ENCODE measurements around the gene KCTD13. TPM values are rescaled to one million over a fixed set of nuclear protein-coding genes. Genes with fewer than 3 reads are reported as not detected.

The KCTD13 gene
- total RNA-seq, 1 experiment from 2014 or later, result 32.4 TPM

DNA sequence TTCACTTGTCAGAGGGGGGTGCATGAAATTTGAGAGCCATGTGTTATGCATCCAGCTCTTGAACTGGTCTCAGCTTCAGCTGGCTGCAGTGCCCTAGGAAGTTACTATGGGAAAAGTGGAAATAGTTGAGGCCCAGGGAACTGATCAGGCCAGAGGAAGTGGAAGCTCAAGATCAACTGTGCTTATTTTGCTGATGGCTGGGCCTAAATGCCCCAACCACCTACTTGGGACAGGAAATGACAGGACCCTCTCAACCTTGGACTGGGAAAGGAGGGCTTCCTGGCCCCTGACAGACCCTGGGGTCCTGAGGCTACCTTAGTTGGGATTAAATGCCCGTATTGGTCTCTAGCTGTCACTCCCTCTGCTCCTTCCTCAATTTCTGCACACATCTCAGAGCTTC lies 46.5 kb upstream of the KCTD13 start:
- CTCF ChIA-PET, result interaction anchor here (1.1 kb wide), 1 partner anchor 13 kb away, joined by 3 read pairs; no protein-coding TSS in a partner anchor
- DNase-seq (ENCODE audit: low spot score), result no peak
- no peak overlapping the region for H3K4me3 ChIP-seq (ENCODE audit: low read depth, low read length, poor library complexity, severe bottlenecking)
- H3K4me1 ChIP-seq (ENCODE audit: insufficient read depth, low read length, poor library complexity, severe bottlenecking), result peaks cover 16% of the 10 kb centered on the region
- H3K27me3 ChIP-seq (replicated peaks; ENCODE audit: insufficient read depth, low read depth, low read length, poor library complexity), result no peaks in the 10 kb centered on the region
- H3K27ac ChIP-seq (ENCODE audit: low read depth, low read length, poor library complexity, severe bottlenecking), result no peak overlapping the region
- POLR2A ChIA-PET (ENCODE audit: low non-redundant PET), result interaction anchor here (0.5 kb wide), 1 partner anchor 44 kb away, joined by 3 read pairs; no protein-coding TSS in a partner anchor
- TF ChIP-seq, protein P1, sequence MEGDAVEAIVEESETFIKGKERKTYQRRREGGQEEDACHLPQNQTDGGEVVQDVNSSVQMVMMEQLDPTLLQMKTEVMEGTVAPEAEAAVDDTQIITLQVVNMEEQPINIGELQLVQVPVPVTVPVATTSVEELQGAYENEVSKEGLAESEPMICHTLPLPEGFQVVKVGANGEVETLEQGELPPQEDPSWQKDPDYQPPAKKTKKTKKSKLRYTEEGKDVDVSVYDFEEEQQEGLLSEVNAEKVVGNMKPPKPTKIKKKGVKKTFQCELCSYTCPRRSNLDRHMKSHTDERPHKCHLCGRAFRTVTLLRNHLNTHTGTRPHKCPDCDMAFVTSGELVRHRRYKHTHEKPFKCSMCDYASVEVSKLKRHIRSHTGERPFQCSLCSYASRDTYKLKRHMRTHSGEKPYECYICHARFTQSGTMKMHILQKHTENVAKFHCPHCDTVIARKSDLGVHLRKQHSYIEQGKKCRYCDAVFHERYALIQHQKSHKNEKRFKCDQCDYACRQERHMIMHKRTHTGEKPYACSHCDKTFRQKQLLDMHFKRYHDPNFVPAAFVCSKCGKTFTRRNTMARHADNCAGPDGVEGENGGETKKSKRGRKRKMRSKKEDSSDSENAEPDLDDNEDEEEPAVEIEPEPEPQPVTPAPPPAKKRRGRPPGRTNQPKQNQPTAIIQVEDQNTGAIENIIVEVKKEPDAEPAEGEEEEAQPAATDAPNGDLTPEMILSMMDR (conservative IDR thresholded peaks at IDR 0.05; ENCODE audit: low read depth, low read length), result no peak
- no peak for TF ChIP-seq EZH2 (IDR thresholded peaks at IDR 0.05; ENCODE audit: borderline replicate concordance, low read depth, low read length, poor library complexity, severe bottlenecking)
- peaks cover 6% of the 10 kb centered on the region for H3K9me3 ChIP-seq (ENCODE audit: low read depth, low read length, poor library complexity, severe bottlenecking)
- peaks cover 6% of the 10 kb centered on the region for H3K36me3 ChIP-seq (ENCODE audit: insufficient read depth, low read length, poor library complexity, severe bottlenecking)
- BruUV-seq (replicated peaks), result no TSS peak
- intact Hi-C loops (cut with micrococcal nuclease; ENCODE audit: unreplicated experiment), result loop anchor here (5.0 kb wide), 1 partner anchor 45 kb away; the partner anchor contains the start of gene KCTD13

DNA sequence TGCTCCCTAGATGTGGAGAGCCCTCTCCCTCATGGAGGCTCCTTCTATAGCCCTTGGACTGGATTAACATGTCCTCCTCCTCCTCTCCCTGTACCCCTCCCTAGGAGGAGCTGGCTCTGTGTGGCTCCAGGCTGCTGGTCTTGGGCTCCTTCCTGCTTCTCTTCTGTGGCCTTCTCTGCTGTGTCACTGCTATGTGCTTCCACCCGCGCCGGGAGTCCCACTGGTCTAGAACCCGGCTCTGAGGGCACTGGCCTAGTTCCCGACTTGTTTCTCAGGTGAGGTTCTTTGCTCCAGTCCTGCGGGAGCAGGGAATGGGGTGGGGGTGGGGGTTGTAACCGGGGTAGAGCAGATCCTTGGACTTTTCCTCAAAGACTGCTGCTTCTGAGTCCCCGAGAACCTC lies 45.3 kb upstream of the KCTD13 start:
- H3K36me3 ChIP-seq (ENCODE audit: insufficient read depth, low read length, poor library complexity, severe bottlenecking), result peaks cover 4% of the 10 kb centered on the region
- TF ChIP-seq, protein P1 (conservative IDR thresholded peaks at IDR 0.05; ENCODE audit: low read depth, low read length), result no peak
- no peak for TF ChIP-seq EZH2 (IDR thresholded peaks at IDR 0.05; ENCODE audit: borderline replicate concordance, low read depth, low read length, poor library complexity, severe bottlenecking)

DNA sequence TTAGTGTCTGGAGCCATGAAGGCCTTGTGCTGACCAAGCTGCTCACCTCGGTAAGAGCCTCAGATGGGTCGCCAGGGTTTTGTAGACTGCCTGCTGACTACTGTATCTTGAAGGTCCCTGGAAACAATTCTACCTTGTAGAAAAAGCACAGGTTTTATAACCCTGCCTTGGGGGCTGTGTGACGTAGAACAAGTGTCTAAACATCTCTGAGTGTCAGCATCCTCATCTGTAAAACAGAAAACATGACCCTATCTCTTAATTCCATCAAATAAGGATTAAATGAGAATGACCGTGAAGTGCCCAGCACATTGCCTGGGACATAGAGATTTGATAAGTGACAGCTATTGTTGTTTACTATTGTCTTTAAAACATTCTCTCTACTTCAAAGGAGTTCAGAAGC lies 42.2 kb upstream of the KCTD13 start:
- BruUV-seq (replicated peaks), result no TSS peak
- no peak overlapping the region for H3K27ac ChIP-seq (ENCODE audit: low read depth, low read length, poor library complexity, severe bottlenecking)
- H3K36me3 ChIP-seq (ENCODE audit: insufficient read depth, low read length, poor library complexity, severe bottlenecking), result peaks cover 4% of the 10 kb centered on the region
- POLR2A ChIA-PET (ENCODE audit: low non-redundant PET), result no interaction called here
- H3K4me1 ChIP-seq (ENCODE audit: insufficient read depth, low read length, poor library complexity, severe bottlenecking), result no peaks in the 10 kb centered on the region
- H3K4me3 ChIP-seq (ENCODE audit: low read depth, low read length, poor library complexity, severe bottlenecking), result no peak overlapping the region
- intact Hi-C loops (cut with micrococcal nuclease; ENCODE audit: unreplicated experiment), result no loop called here
- CTCF ChIA-PET, result no interaction called here
- peaks cover 5% of the 10 kb centered on the region for H3K9me3 ChIP-seq (ENCODE audit: low read depth, low read length, poor library complexity, severe bottlenecking)
- TF ChIP-seq EZH2 (IDR thresholded peaks at IDR 0.05; ENCODE audit: borderline replicate concordance, low read depth, low read length, poor library complexity, severe bottlenecking), result no peak
- TF ChIP-seq, protein P1 (conservative IDR thresholded peaks at IDR 0.05; ENCODE audit: low read depth, low read length), result no peak
- no peak for DNase-seq (ENCODE audit: low spot score)
- H3K27me3 ChIP-seq (replicated peaks; ENCODE audit: insufficient read depth, low read depth, low read length, poor library complexity), result no peaks in the 10 kb centered on the region

More for the DNA sequence above, 45.3 kb upstream of the KCTD13 start:
- intact Hi-C loops (cut with micrococcal nuclease; ENCODE audit: unreplicated experiment), result loop anchor here (5.0 kb wide), 1 partner anchor 44 kb away; the partner anchor contains the start of gene KCTD13
- Histone ChIP-seq H3K4me3 (ENCODE audit: low read depth, low read length, poor library complexity, severe bottlenecking) (no peak overlapping the region), H3K27ac (ENCODE audit: low read depth, low read length, poor library complexity, severe bottlenecking) (no peak overlapping the region), H3K9me3 (ENCODE audit: low read depth, low read length, poor library complexity, severe bottlenecking) (peaks cover 6% of the 10 kb centered on the region), H3K27me3 (replicated peaks; ENCODE audit: insufficient read depth, low read depth, low read length, poor library complexity) (no peaks in the 10 kb centered on the region), H3K4me1 (ENCODE audit: insufficient read depth, low read length, poor library complexity, severe bottlenecking) (peaks cover 12% of the 10 kb centered on the region)
- no TSS peak for BruUV-seq (replicated peaks)
- POLR2A ChIA-PET (ENCODE audit: low non-redundant PET), result no interaction called here
- no peak for DNase-seq (ENCODE audit: low spot score)
- CTCF ChIA-PET, result no interaction called here

Data from A673 (cell line).